ENCODE data around the gene SORD. TPM values are rescaled to one million over a fixed set of nuclear protein-coding genes. Genes with fewer than 3 reads are reported as not detected.

The SORD gene
- total and polyA plus RNA-seq, 10 of the 15 experiments (the other 5 are each of a cell fraction or from before 2014, with no cell fraction given) = 7.5 to 51.6 (median 40.1) TPM

- TF ChIP-seq IRF5 (IDR thresholded peaks at IDR 0.05; ENCODE audit: borderline replicate concordance) = no peak
Observed at GRCh38 chr15:45111390-45112142, 88.6 kb downstream of the SORD start (continued).

- Histone ChIP-seq H3K27ac (ENCODE audit: control insufficient read depth, insufficient read depth) (no peak overlapping the region), H4K20me1 (ENCODE audit: control insufficient read depth, insufficient read depth) (no peaks in the 10 kb centered on the region), H3K9ac (ENCODE audit: control insufficient read depth, insufficient read depth, low read length) (no peak overlapping the region), H3K4me1 (ENCODE audit: control insufficient read depth, insufficient read depth, low read length) (no peaks in the 10 kb centered on the region; the same call in 1 of the 2 replicates), H3K79me2 (ENCODE audit: control insufficient read depth, insufficient read depth, low read length) (no peaks in the 10 kb centered on the region), H2AFZ (ENCODE audit: control insufficient read depth, low read depth, low read length) (no peak overlapping the region), H3K9me3 (replicated peaks; ENCODE audit: control insufficient read depth, insufficient read depth, low read length) (no peaks in the 10 kb centered on the region), H3K27me3 (replicated peaks in 1 of 2; ENCODE audit: control insufficient read depth in 2 of 2, insufficient read depth in 2 of 2, low read length in 1 of 2) (peaks cover 24 to 37% of the 10 kb centered on the region in 2 experiments), H3K4me2 (ENCODE audit: control insufficient read depth, insufficient read depth) (no peak overlapping the region), H3K36me3 (ENCODE audit: control insufficient read depth in 2 of 2, insufficient read depth in 2 of 2, low read length in 1 of 2) (no peaks in the 10 kb centered on the region), H3K4me3 (no peak overlapping the region)
- ChIA-PET SMC1A (ENCODE audit: uncharacterized antibody, unreplicated experiment) (no interaction called here), CTCF (no interaction called here), POLR2A (no interaction called here), RAD21 (ENCODE audit: unreplicated experiment) (no interaction called here)
- in situ Hi-C loops (cut with MboI) (loop anchor here (10.0 kb wide), 1 partner anchor 63 kb away; no protein-coding TSS in a partner anchor), intact Hi-C loops (cut with micrococcal nuclease; ENCODE audit: unreplicated experiment) (no loop called here)
- FAIRE-seq = no peak
- TF ChIP-seq ZBED1 (IDR thresholded peaks at IDR 0.05; ENCODE audit: borderline replicate concordance) (no peak), MTA2 (IDR thresholded peaks at IDR 0.05; ENCODE audit: low read depth) (no peak), SMARCA5 (IDR thresholded peaks at IDR 0.05) (no peak), SUZ12 (IDR thresholded peaks at IDR 0.05; ENCODE audit: unreplicated experiment) (no peak), JUNB (IDR thresholded peaks at IDR 0.05) (no peak), PAX5 (IDR thresholded peaks at IDR 0.05; ENCODE audit: borderline replicate concordance, low read depth, low read length) (no peak), SREBF1 (IDR thresholded peaks at IDR 0.05; ENCODE audit: low read length) (no peak), KLF5 (IDR thresholded peaks at IDR 0.05; ENCODE audit: partially characterized antibody) (no peak), SPI1 (IDR thresholded peaks at IDR 0.05; ENCODE audit: borderline replicate concordance, insufficient read depth, low read depth, low read length) (no peak), MTA3 (IDR thresholded peaks at IDR 0.05; ENCODE audit: borderline replicate concordance, low read length) (no peak), TAF1 (IDR thresholded peaks at IDR 0.05; ENCODE audit: borderline replicate concordance, low read depth, low read length) (no peak), PML (IDR thresholded peaks at IDR 0.05; ENCODE audit: low read length) (no peak), BCL3 (IDR thresholded peaks at IDR 0.05; ENCODE audit: borderline replicate concordance, insufficient read depth, low read depth, low read length, poor library complexity, severe bottlenecking) (no peak), NFYB (IDR thresholded peaks at IDR 0.05; ENCODE audit: insufficient read depth, low read depth, low read length) (no peak), NR2F1 (conservative IDR thresholded peaks at IDR 0.05) (no peak), ZSCAN29 (IDR thresholded peaks at IDR 0.05) (no peak), STAT3 (IDR thresholded peaks at IDR 0.05; ENCODE audit: low read depth, low read length) (no peak), BACH1 (IDR thresholded peaks at IDR 0.05; ENCODE audit: borderline replicate concordance) (no peak)
- no peak for ATAC-seq
- 13% methylated on average over 13 of the region's 13 CpGs for WGBS (ENCODE audit: insufficient coverage, insufficient replicate concordance, low lambda C conversion rate, missing lambda C conversion rate)
- no peak for DNase-seq (ENCODE audit: low read depth, low spot score)
- no TSS peak for BruUV-seq (replicated peaks)
Observed at GRCh38 chr15:45112143-45112590, 89.2 kb downstream of the SORD start.

Measured in GM12878 (cell line).